Embryonic facial prominence (tissue), 1 donor: ENCODE measurements around the gene SNPH.

Source experiments
- DNase-seq: peaks from one replicate; pipeline ENCODE4 v3.0.0-alpha.2; 2016; ENCODE audit errors: extremely low spot score

Gene SNPH

GRCh38 chr20:1287306-1287705 lies 21.2 kb downstream of the SNPH start:
- DNase-seq, result no peak

DNA sequence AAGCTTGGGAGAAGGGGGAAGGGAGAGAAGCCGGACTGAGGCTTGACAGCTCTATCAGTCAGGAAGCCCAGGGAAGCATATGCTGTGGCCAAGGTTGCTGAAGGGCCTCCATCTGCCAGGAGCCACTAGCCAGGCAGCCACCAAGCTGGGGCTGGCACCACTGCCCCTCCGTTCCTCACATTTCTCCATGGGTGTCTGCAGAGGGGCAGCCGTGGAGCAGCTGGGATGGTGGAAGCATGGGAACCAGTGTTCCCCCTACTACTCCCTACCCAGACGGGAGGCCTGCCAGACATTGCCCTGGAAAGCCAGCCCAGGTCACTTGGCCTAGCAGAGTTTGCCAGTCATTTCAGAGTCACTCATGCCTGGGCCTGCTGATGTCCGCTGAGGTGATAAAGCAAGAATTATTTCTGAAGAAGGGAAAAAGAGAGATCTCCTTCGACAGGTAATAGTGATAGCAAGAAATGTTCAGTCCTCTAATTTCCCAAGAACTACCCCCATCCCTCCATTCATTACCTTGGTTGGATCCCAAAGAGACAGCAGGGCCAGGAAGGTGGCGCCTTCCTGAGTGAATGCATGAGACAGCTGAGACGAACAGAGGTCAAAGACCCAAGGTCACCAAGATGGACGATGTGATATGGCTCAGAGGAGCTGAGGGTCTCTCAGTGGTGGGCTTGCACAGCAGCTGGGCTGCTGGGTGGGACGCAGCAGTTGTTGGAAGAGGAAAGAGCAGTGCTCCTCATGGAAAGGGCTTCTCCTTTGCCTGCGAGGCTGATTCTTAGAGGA lies 21.9 kb downstream of the SNPH start:
- no peak for DNase-seq

DNA sequence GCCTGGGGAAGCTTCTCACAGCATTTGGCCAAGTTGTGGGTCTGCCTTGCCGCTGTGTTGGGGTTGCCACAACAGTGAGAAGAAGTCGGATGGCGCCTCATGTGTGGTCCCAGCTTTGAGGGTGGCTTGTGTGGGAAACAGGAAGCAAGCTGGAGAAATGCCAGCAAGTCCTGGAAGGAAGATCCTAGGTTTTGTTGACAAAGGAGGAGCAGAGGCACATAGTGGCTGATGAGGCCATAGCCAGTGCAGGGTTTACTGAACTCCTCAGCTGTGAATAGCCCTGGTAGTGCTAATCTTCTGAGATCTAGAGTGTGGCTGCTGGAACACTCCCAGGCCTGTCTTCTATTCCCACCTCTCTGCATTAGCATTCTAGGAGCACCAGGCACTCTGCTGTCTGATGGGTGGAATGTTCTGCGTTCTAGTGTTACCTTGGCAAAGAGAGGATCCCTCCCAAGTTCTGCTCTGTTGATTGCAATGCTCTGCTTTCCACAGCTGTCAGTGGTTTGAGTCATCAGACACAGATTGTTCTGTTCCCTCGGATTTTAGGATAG lies 25.2 kb downstream of the SNPH start:
- no peak for DNase-seq

GRCh38 chr20:1292620-1293019 lies 26.5 kb downstream of the SNPH start:
- DNase-seq, result no peak

DNA sequence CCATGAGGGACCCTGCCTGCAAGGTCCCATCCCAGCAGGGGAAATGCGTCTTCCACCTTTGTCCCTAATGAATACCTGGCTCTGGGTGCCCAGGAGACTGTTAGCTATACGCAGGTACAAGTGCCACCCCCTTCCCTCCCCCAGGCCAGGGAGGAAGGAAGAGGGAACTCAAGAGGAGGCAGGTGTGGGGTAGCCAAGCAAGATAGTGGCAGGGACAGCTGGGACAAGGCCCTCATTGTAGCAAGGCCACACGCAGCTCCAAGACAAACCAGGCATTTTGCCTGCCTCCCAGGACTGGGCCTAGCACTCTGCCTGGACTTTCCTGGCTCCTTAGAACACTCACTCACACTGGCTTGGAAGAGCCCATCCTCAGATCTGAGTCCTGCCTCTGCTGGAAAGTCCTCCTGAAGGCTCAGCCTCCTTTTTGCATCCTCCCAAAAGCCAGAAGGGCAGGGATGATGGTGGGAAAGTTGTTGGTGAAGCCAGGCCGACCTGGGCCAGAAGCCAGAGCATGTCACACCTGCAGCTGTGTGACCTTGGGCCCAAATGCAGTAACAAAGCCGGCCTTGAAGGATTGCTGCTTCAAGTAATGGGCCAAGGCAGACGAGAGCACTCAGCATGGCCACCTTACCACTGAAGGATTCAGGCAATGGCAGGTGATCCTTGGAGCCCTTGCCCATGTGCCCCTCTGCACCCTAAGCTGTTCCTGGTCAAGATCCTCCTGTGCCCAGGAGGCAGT lies 27.7 kb downstream of the SNPH start:
- no peak for DNase-seq

GRCh38 chr20:1294497-1294896 lies 28.4 kb downstream of the SNPH start:
- DNase-seq, result no peak

- no peak for DNase-seq
Observed at GRCh38 chr20:1295276-1295930, 29.3 kb downstream of the SNPH start.

GRCh38 chr20:1296117-1296610 lies 30.1 kb downstream of the SNPH start:
- DNase-seq, result no peak

- DNase-seq, result no peak
Observed at GRCh38 chr20:1296922-1297321, 30.8 kb downstream of the SNPH start.

GRCh38 chr20:1297486-1297885 lies 31.4 kb downstream of the SNPH start:
- no peak for DNase-seq

DNA sequence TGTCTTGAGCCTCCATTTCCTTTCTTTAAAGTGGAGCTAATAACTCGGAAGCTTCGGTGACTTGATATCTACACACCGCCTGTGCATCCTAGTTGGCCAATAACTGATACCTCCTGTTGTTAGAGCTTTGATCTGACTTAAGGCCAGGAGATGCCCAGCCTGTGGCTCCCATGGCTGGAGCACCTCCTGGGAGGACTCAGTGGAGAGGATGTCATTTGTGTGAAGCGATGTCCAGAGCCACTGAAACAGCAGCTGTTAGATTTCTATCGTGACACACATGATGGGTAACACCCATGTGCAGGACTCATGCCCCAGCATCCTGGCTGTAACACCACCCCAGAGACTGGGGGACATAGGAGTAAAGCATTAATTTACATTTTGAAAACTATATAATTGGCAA lies 32.1 kb downstream of the SNPH start:
- DNase-seq, result no peak

DNA sequence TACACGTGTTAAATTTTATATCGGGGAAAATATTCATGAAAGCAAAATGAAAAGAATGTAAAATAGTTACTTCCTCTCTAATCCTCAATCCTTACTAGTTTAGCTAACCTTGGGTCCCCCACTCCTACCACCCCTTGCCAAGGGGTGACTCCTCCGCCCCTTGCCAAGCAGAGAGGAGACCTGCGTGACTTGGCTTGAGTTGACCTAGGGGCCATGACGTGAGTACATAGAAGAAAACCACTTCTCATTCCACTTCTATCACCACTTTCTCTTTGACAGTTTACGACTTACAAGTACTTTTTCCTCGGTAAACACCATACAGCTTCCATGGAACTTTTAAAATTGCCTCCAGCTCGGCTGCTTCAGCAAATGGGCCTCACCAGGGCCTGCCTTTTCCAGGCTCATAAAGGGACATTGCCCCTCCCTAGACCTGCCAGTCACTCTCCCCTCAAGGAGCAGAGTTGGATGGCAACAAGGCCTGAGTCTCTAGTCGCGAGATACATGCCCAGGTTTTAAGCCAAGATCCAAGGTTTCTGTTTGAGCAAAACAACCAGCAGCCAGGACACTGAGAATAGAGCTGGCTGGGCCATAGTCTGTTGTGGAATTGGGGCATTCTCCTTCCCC lies 32.9 kb downstream of the SNPH start:
- no peak for DNase-seq

DNA sequence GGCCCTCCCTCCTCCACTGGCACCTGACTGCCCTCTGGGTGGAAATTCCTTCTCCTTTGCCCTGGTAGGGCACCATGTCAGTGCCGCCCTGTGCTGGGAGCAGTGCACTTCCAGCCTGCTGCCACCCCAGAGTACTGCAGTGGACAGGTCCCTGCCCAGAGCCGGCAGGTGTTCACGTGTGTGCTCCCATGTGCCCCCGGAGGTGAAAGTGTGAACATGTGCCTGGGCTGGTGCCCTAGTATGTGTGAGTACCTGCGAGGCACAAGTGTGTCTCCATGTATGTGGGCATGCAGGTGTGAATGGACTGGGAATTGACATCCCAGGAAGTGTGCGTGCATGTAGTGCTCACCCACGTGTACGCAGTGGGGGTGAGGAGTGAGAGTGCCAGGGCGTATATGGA lies 33.4 kb downstream of the SNPH start:
- DNase-seq, result no peak

GRCh38 chr20:1300083-1300840 lies 34.2 kb downstream of the SNPH start:
- DNase-seq, result no peak

GRCh38 chr20:1301031-1301529 lies 35.0 kb downstream of the SNPH start:
- no peak for DNase-seq

GRCh38 chr20:1302685-1303541 lies 36.8 kb downstream of the SNPH start:
- no peak for DNase-seq

DNA sequence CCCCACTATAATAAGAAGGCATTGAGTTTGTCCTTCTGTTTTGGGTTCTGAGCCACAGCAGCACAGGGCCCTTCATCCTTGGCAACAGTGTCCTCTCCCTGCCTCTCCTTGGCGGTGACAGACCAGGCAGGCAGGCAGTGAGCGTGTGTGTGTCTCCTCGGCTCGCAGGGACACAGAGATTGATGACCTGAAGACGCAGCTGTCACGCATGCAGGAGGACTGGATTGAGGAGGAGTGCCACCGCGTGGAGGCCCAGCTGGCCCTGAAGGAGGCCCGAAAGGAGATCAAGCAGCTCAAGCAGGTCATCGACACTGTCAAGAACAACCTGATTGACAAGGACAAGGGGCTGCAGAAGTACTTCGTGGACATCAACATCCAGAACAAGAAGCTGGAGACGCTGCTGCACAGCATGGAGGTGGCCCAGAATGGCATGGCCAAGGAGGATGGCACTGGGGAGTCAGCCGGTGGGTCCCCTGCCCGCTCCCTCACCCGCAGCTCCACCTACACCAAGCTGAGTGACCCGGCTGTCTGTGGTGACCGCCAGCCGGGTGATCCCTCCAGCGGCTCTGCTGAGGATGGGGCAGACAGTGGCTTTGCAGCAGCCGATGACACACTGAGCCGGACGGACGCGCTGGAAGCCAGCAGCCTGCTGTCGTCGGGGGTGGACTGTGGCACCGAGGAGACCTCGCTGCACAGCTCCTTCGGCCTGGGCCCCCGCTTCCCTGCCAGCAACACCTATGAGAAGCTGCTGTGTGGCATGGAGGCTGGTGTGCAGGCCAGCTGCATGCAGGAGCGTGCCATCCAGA lies 38.8 kb downstream of the SNPH start:
- no peak for DNase-seq

DNA sequence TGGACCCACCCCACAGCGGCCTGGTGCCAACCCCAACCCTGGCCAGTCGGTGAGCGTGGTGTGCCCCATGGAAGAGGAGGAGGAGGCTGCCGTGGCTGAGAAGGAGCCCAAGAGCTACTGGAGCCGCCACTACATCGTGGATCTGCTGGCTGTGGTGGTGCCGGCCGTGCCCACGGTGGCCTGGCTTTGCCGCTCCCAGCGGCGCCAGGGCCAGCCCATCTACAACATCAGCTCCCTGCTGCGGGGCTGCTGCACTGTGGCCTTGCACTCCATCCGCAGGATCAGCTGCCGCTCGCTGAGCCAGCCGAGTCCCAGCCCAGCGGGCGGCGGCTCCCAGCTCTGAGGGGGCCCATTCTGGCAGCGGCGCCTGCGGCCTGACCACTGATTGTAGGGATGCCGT lies 39.6 kb downstream of the SNPH start:
- DNase-seq, result no peak
